SK-N-SH (cell line): Measurements from ENCODE around the gene OR4N5. TPM values are rescaled to one million over a fixed set of nuclear protein-coding genes. Genes with fewer than 3 reads are reported as not detected.
"Not testable (repeated sequence)": the region's sequence is repeated elsewhere in the genome, so short reads cannot be mapped to it uniquely, and the experiment has no call there.

Source experiments
- CTCF ChIA-PET: fragments of 300-600, 350-600 bp; formaldehyde crosslinking; extraction: SDS; loops from one replicate; lab custom pipeline; 2021; lab: Yijun Ruan, JAX
- POLR2A ChIA-PET: fragments of 350-600 bp; sonication (Branson Sonifier 250); formaldehyde crosslinking; extraction: SDS; loops from one replicate; lab custom pipeline; 2020; ENCODE audit warnings: antibody characterized with exemption, inconsistent platforms; lab: Yijun Ruan, JAX
- DNase-seq: peaks from one replicate; pipeline ENCODE4 v3.0.0; 2012
- H2AFZ ChIP-seq: fragments of 200-600 bp; sonication (generic); 2 replicates; pipeline ENCODE4 v1.8.1; 2016; ENCODE audit warnings: antibody characterized with exemption, mild to moderate bottlenecking, low read depth
- H3F3A ChIP-seq: fragments of 200-600 bp; sonication (generic); replicated peaks from 2 replicates; pipeline ENCODE3; 2016; ENCODE audit warnings: antibody characterized with exemption, mild to moderate bottlenecking; ENCODE audit not compliant: insufficient read depth
- H3K27ac ChIP-seq, 2 experiments: fragments of 200-500 bp in 1 of 2; fragments of 200-600 bp in 1 of 2; sonication (Bioruptor generic) in 1 of 2; sonication (generic), shearing (Covaris generic) in 1 of 2; 2 replicates each; pipeline versions ENCODE4 v1.5.1 to v1.6.1; 2014 to 2016; ENCODE audit warnings: low read depth in 2 of 2, inconsistent platforms in 1 of 2, low read length in 1 of 2, mild to moderate bottlenecking in 1 of 2, mixed read lengths in 1 of 2
- H3K27me3 ChIP-seq: fragments of 200-600 bp; sonication (generic), shearing (Covaris generic); 2 replicates; pipeline ENCODE4 v1.6.1; 2016; ENCODE audit warnings: mixed run types; ENCODE audit not compliant: insufficient read depth
- H3K36me3 ChIP-seq, 2 experiments: fragments of 200-500 bp in 1 of 2; fragments of 200-600 bp in 1 of 2; sonication (Bioruptor generic) in 1 of 2; sonication (generic) in 1 of 2; replicated peaks in 1 of 2; 2 replicates each; pipeline versions ENCODE3 to v1.5.1; 2014 to 2016; ENCODE audit warnings: low read length in 1 of 2, mild to moderate bottlenecking in 1 of 2; ENCODE audit not compliant: insufficient read depth in 2 of 2, control insufficient read depth in 1 of 2
- H3K4me1 ChIP-seq, 2 experiments: fragments of 200-500 bp in 1 of 2; fragments of 200-600 bp in 1 of 2; sonication (Bioruptor generic) in 1 of 2; sonication (generic), shearing (Covaris generic) in 1 of 2; 2 replicates each; pipeline versions ENCODE4 v1.5.1 to v1.6.1; 2014 to 2016; ENCODE audit warnings: low read depth in 1 of 2, low read length in 1 of 2, mixed run types in 1 of 2; ENCODE audit not compliant: insufficient read depth in 2 of 2, control insufficient read depth in 1 of 2
- H3K4me2 ChIP-seq: fragments of 200-600 bp; sonication (generic), shearing (Covaris generic); 2 replicates; pipeline ENCODE4 v1.6.1; 2017; ENCODE audit warnings: mixed run types
- H3K4me3 ChIP-seq, 2 experiments: fragments of 200-500 bp in 1 of 2; fragments of 200-600 bp in 1 of 2; sonication (Bioruptor generic) in 1 of 2; sonication (generic), shearing (Covaris generic) in 1 of 2; 2 replicates each; pipeline versions ENCODE4 v1.5.1 to v1.8.1; 2014 to 2016; ENCODE audit warnings: low read depth in 2 of 2, inconsistent platforms in 1 of 2, low read length in 1 of 2, mild to moderate bottlenecking in 1 of 2, mixed read lengths in 1 of 2, moderate library complexity in 1 of 2
- H3K79me2 ChIP-seq: fragments of 200-600 bp; sonication (generic); 2 replicates; pipeline ENCODE4 v1.8.1; 2017; ENCODE audit warnings: mild to moderate bottlenecking; ENCODE audit not compliant: insufficient read depth
- H3K9ac ChIP-seq: fragments of 200-600 bp; sonication (generic); 2 replicates; pipeline ENCODE4 v1.6.1; 2017; ENCODE audit warnings: mixed run types
- H3K9me2 ChIP-seq: fragments of 200-600 bp; sonication (generic); 2 replicates; pipeline ENCODE4 v1.6.1; 2017; ENCODE audit warnings: mixed run types
- H3K9me3 ChIP-seq: fragments of 200-600 bp; sonication (generic); 2 replicates; pipeline ENCODE4 v1.6.1; 2017; ENCODE audit warnings: mixed run types, mild to moderate bottlenecking, moderate library complexity
- H4K20me1 ChIP-seq: fragments of 200-600 bp; sonication (generic); 2 replicates; pipeline ENCODE4 v1.6.1; 2017; ENCODE audit warnings: mild to moderate bottlenecking, mixed run types; ENCODE audit not compliant: insufficient read depth
- CHD2 ChIP-seq: fragments of 150-350 bp; IDR thresholded peaks from 2 replicates; pipeline ENCODE4 v1.6.1; 2018; ENCODE audit warnings: low read length; ENCODE audit not compliant: partially characterized antibody
- ELF1 ChIP-seq: IDR thresholded peaks from 2 replicates; pipeline ENCODE4 v1.4.0; 2012
- EZH2phosphoT487 ChIP-seq: fragments of 200-600 bp; sonication (generic); IDR thresholded peaks from 2 replicates; pipeline ENCODE4 v1.6.1; 2017; ENCODE audit warnings: low read depth, mixed run types, mild to moderate bottlenecking, antibody characterized with exemption, moderate library complexity, borderline replicate concordance
- IRF3 ChIP-seq: fragments of 150-350 bp; IDR thresholded peaks from 2 replicates; pipeline ENCODE4 v1.6.1; 2016; ENCODE audit warnings: mild to moderate bottlenecking, low read depth, low read length
- JUND ChIP-seq: IDR thresholded peaks from 2 replicates; pipeline ENCODE4 v1.4.0; 2012
- MEF2A ChIP-seq: IDR thresholded peaks from 2 replicates; pipeline ENCODE4 v1.4.0; 2012; ENCODE audit warnings: low read depth, borderline replicate concordance
- NRF1 ChIP-seq: IDR thresholded peaks from 2 replicates; pipeline ENCODE4 v1.6.1; 2012; ENCODE audit warnings: low read depth, mild to moderate bottlenecking, low read length
- POLR2AphosphoS5 ChIP-seq: IDR thresholded peaks from 2 replicates; pipeline ENCODE4 v1.6.1; 2012; ENCODE audit warnings: low read depth, low read length
- RFX5 ChIP-seq: IDR thresholded peaks from 2 replicates; pipeline ENCODE4 v1.6.1; 2012; ENCODE audit warnings: mild to moderate bottlenecking, improper control_type of control experiment, low read length
- SIN3A ChIP-seq: IDR thresholded peaks from 2 replicates; pipeline ENCODE4 v1.6.1; 2012; ENCODE audit warnings: low read depth, mild to moderate bottlenecking, low read length, moderate library complexity, borderline replicate concordance
- TCF12 ChIP-seq: IDR thresholded peaks from 2 replicates; pipeline ENCODE4 v1.4.0; 2012
- TEAD4 ChIP-seq: IDR thresholded peaks from 2 replicates; pipeline ENCODE4 v1.4.0; 2012; ENCODE audit warnings: mild to moderate bottlenecking, borderline replicate concordance; ENCODE audit not compliant: insufficient read depth
- USF2 ChIP-seq: fragments of 150-350 bp; IDR thresholded peaks from 2 replicates; pipeline ENCODE4 v1.6.1; 2017; ENCODE audit warnings: antibody characterized with exemption, low read length, low read depth, borderline replicate concordance
- WGBS: methylation state at CpG from one replicate; pipeline ENCODE4 v1.1.6; 2017; ENCODE audit warnings: low lambda C conversion rate; 5-methylcytosine and 5-hydroxymethylcytosine counted together
- polyA plus RNA-seq, 3 experiments: library from polyadenylated mRNA; depleted of rRNA; stranded (reverse); fragments of >200 nt; gene quantifications; 2 replicates each; pipeline ENCODE4 v1.2.3, GENCODE V29; 2012

Gene OR4N5
- polyA plus RNA-seq, 1 of the 3 experiments (the other 2 are of a cell fraction) = not detected

- no peak overlapping the region for H2AFZ ChIP-seq
- ChIA-PET POLR2A (no interaction called here), CTCF (no interaction called here)
- no peaks in the 10 kb centered on the region for H4K20me1 ChIP-seq
- TF ChIP-seq TEAD4 (no peak), ELF1 (no peak), SIN3A (no peak), EZH2phosphoT487 (no peak), MEF2A (no peak), CHD2 (no peak), NRF1 (no peak), POLR2AphosphoS5 (no peak), USF2 (no peak), RFX5 (no peak), TCF12 (no peak), JUND (no peak)
- H3K4me2 ChIP-seq = no peak overlapping the region
- no peaks in the 10 kb centered on the region for H3K9me2 ChIP-seq
- H3K79me2 ChIP-seq = no peaks in the 10 kb centered on the region
- no peaks in the 10 kb centered on the region for H3K27me3 ChIP-seq
- no peaks in the 10 kb centered on the region for H3F3A ChIP-seq
- WGBS = 0% methylated on average over 4 of the region's 4 CpGs
- H3K27ac ChIP-seq = no peak overlapping the region
- DNase-seq = no peak
- no peak overlapping the region for H3K9ac ChIP-seq
- no peaks in the 10 kb centered on the region for H3K36me3 ChIP-seq
- H3K4me1 ChIP-seq = no peaks in the 10 kb centered on the region
- H3K4me3 ChIP-seq = no peak overlapping the region
- no peaks in the 10 kb centered on the region for H3K9me3 ChIP-seq
These were observed 45.2 kb upstream of the OR4N5 start for GRCh38 chr14:20093442-20093841.

GRCh38 chr14:20098926-20099770 is 39.5 kb upstream of the OR4N5 start:
- H3K27me3 ChIP-seq, POLR2A ChIA-PET, DNase-seq, H3K9ac ChIP-seq, H2AFZ ChIP-seq, H3K9me3 ChIP-seq, H3K36me3 ChIP-seq, H3K79me2 ChIP-seq, H3K9me2 ChIP-seq, H3K4me1 ChIP-seq, H3K4me2 ChIP-seq, H3F3A ChIP-seq, CTCF ChIA-PET, H4K20me1 ChIP-seq, H3K27ac ChIP-seq, H3K4me3 ChIP-seq: not testable (repeated sequence)
- WGBS = 7% methylated on average over 17 of the region's 32 CpGs

GRCh38 chr14:20110438-20110837 is 28.2 kb upstream of the OR4N5 start, which contains the start of gene OR4K17:
OR4K17 (plus strand) TSS chr14:20110739; CDS start chr14:20117500, 6,761 bp downstream.
- no peaks in the 10 kb centered on the region for H3K9me2 ChIP-seq
- no peaks in the 10 kb centered on the region for H3K36me3 ChIP-seq
- H3K4me1 ChIP-seq = no peaks in the 10 kb centered on the region
- no peaks in the 10 kb centered on the region for H4K20me1 ChIP-seq
- H3K9me3 ChIP-seq = no peaks in the 10 kb centered on the region
- POLR2A ChIA-PET = no interaction called here
- DNase-seq = no peak
- no peak within 1 kb of the TSS for H3K27ac ChIP-seq
- no peak within 1 kb of the TSS for H3K4me2 ChIP-seq
- no peak within 1 kb of the TSS for H3K9ac ChIP-seq
- H3K27me3 ChIP-seq = no peaks in the 10 kb centered on the region
- WGBS = 2% methylated on average over 3 of the region's 3 CpGs
- H3K79me2 ChIP-seq = no peaks in the 10 kb centered on the region
- CTCF ChIA-PET = interaction anchor here (0.9 kb wide), 1 partner anchor 22 kb away, joined by 3 read pairs; no protein-coding TSS in a partner anchor
- H2AFZ ChIP-seq = no peak within 1 kb of the TSS
- H3F3A ChIP-seq = no peaks in the 10 kb centered on the region
- H3K4me3 ChIP-seq = no peak within 1 kb of the TSS
- no peak for TF ChIP-seq IRF3
